Measurements from ENCODE around the gene PNP. TPM values are rescaled to one million over a fixed set of nuclear protein-coding genes. Genes with fewer than 3 reads are reported as not detected.

PNP gene
- total and polyA plus RNA-seq, 2 experiments from 2014 or later: 60.4 to 69.2 TPM

GRCh38 chr14:20460458-20461224 lies 8.6 kb upstream of the PNP start:
- Histone ChIP-seq H3K9me2 (replicated peaks; ENCODE audit: insufficient read depth) (no peaks in the 10 kb centered on the region), H3K9me3 (ENCODE audit: low read depth) (no peaks in the 10 kb centered on the region), H3K4me3 (peak overlapping the region; percentile 37), H3K27me3 (no peaks in the 10 kb centered on the region), H3K4me1 (ENCODE audit: insufficient read depth) (peaks cover 24% of the 10 kb centered on the region), H3K79me2 (peaks cover 51% of the 10 kb centered on the region), H3K27ac (peak overlapping the region; percentile 94), H2AFZ (no peak overlapping the region), H3K36me3 (replicated peaks; ENCODE audit: insufficient read depth, low read depth) (no peaks in the 10 kb centered on the region), H4K20me1 (ENCODE audit: insufficient read depth, poor library complexity, severe bottlenecking) (peaks cover 4% of the 10 kb centered on the region), H3K4me2 (peak overlapping the region; percentile 95)
- TF ChIP-seq CTCF (IDR thresholded peaks at IDR 0.05; ENCODE audit: poor library complexity): no peak
- TF ChIP-seq EZH2 (IDR thresholded peaks at IDR 0.05; ENCODE audit: borderline replicate concordance): no peak
- no peak for TF ChIP-seq EZH2phosphoT487 (IDR thresholded peaks at IDR 0.05; ENCODE audit: low read depth, severe bottlenecking, unreplicated experiment)
- peak; percentile 81 for DNase-seq (ENCODE audit: low spot score)
- 12% methylated on average over 21 of the region's 32 CpGs for WGBS (ENCODE audit: low lambda C conversion rate, missing lambda C conversion rate)

GRCh38 chr14:20461225-20462141 lies 7.7 kb upstream of the PNP start, which contains the start of gene PIP4P1:
TSS of gene PIP4P1 (minus strand) at chr14:20461434. CDS start at chr14:20461325, 109 bp downstream.
- WGBS (ENCODE audit: low lambda C conversion rate, missing lambda C conversion rate): 1% methylated on average over 41 of the region's 67 CpGs
- no peaks in the 10 kb centered on the region for H3K27me3 ChIP-seq
- no peaks in the 10 kb centered on the region for H3K9me2 ChIP-seq (replicated peaks; ENCODE audit: insufficient read depth)
- peak within 1 kb of the TSS; percentile 37 for H3K4me3 ChIP-seq
- no peaks in the 10 kb centered on the region for H3K9me3 ChIP-seq (ENCODE audit: low read depth)
- peaks cover 43% of the 10 kb centered on the region for H3K79me2 ChIP-seq
- peaks cover 21% of the 10 kb centered on the region for H3K4me1 ChIP-seq (ENCODE audit: insufficient read depth)
- no peak for TF ChIP-seq CTCF (IDR thresholded peaks at IDR 0.05; ENCODE audit: poor library complexity)
- TF ChIP-seq EZH2 (IDR thresholded peaks at IDR 0.05; ENCODE audit: borderline replicate concordance): no peak
- TF ChIP-seq EZH2phosphoT487 (IDR thresholded peaks at IDR 0.05; ENCODE audit: low read depth, severe bottlenecking, unreplicated experiment): no peak
- H2AFZ ChIP-seq: peak within 1 kb of the TSS; percentile 53
- H3K27ac ChIP-seq: peak within 1 kb of the TSS; percentile 94
- peaks cover 4% of the 10 kb centered on the region for H4K20me1 ChIP-seq (ENCODE audit: insufficient read depth, poor library complexity, severe bottlenecking)
- no peaks in the 10 kb centered on the region for H3K36me3 ChIP-seq (replicated peaks; ENCODE audit: insufficient read depth, low read depth)
- peak; percentile 99 for DNase-seq (ENCODE audit: low spot score)
- H3K4me2 ChIP-seq: peak within 1 kb of the TSS; percentile 95

- Histone ChIP-seq H4K20me1 (ENCODE audit: insufficient read depth, poor library complexity, severe bottlenecking) (no peaks in the 10 kb centered on the region), H3K9me2 (replicated peaks; ENCODE audit: insufficient read depth) (no peaks in the 10 kb centered on the region), H3K27ac (peak overlapping the region; percentile 89), H3K27me3 (no peaks in the 10 kb centered on the region), H3K4me3 (peak overlapping the region; percentile 65), H2AFZ (peak overlapping the region; percentile 55), H3K79me2 (peaks cover 26% of the 10 kb centered on the region), H3K36me3 (replicated peaks; ENCODE audit: insufficient read depth, low read depth) (no peaks in the 10 kb centered on the region), H3K4me1 (ENCODE audit: insufficient read depth) (peaks cover 9% of the 10 kb centered on the region), H3K9me3 (ENCODE audit: low read depth) (no peaks in the 10 kb centered on the region), H3K4me2 (peak overlapping the region; percentile 94)
- WGBS (ENCODE audit: low lambda C conversion rate, missing lambda C conversion rate): 34% methylated on average over 16 of the region's 16 CpGs
- TF ChIP-seq CTCF (IDR thresholded peaks at IDR 0.05; ENCODE audit: poor library complexity) (no peak), EZH2phosphoT487 (IDR thresholded peaks at IDR 0.05; ENCODE audit: low read depth, severe bottlenecking, unreplicated experiment) (no peak), EZH2 (IDR thresholded peaks at IDR 0.05; ENCODE audit: borderline replicate concordance) (no peak)
- peak; percentile 16 for DNase-seq (ENCODE audit: low spot score)
These were observed 403 bp upstream of the PNP start for GRCh38 chr14:20468764-20469241.
